GM12878 (cell line): ENCODE results near the gene DLK2. TPM values are rescaled to one million over a fixed set of nuclear protein-coding genes. Genes with fewer than 3 reads are reported as not detected.
"Not testable (repeated sequence)": the region's sequence is repeated elsewhere in the genome, so short reads cannot be mapped to it uniquely, and the experiment has no call there.

ENCODE experiments used
- ATAC-seq: fragments of 200-7000 bp; cut with Tn5 transposase; 3 replicates; pipeline ENCODE4 v1.9.1; 2020; ENCODE audit warnings: mild to moderate bottlenecking, moderate library complexity
- BruUV-seq: library from RNA; stranded (reverse); fragments of 400-500 nt; replicated peaks from 2 replicates; lab custom pipeline; 2021; lab: Mats Ljungman, UMichigan
- CTCF ChIA-PET: fragments of 300-600 bp; sonication (Branson Sonifier 250); formaldehyde crosslinking; extraction: SDS; loops from one replicate; lab custom pipeline; 2021; ENCODE audit warnings: inconsistent platforms; lab: Yijun Ruan, JAX
- POLR2A ChIA-PET: fragments of 350-600 bp; formaldehyde crosslinking; extraction: SDS; loops from one replicate; lab custom pipeline; 2021; ENCODE audit warnings: inconsistent platforms; lab: Charles Lee
- RAD21 ChIA-PET: fragments of 300-600 bp; sonication (Branson Sonifier 250); formaldehyde crosslinking; loops from one replicate; lab custom pipeline; 2023; ENCODE audit warnings: antibody characterized with exemption; ENCODE audit not compliant: unreplicated experiment; lab: Charles Lee
- SMC1A ChIA-PET: fragments of 300-600 bp; sonication (Branson Sonifier 250); formaldehyde crosslinking; loops from one replicate; lab custom pipeline; 2023; ENCODE audit not compliant: unreplicated experiment, uncharacterized antibody; lab: Charles Lee
- DNase-seq: peaks from one replicate; pipeline ENCODE4 v3.0.0-alpha.2; 2011; ENCODE audit warnings: low read depth, low spot score
- FAIRE-seq: peaks from 3 replicates; lab custom pipeline; 2011; peaks lifted over from hg19 to GRCh38; lab: Jason Lieb, UNC
- H2AFZ ChIP-seq: 2 replicates; pipeline ENCODE4 v1.6.0; 2011; ENCODE audit warnings: low read depth, low read length, control low read depth; ENCODE audit not compliant: control insufficient read depth
- H3K27ac ChIP-seq: 2 replicates; pipeline ENCODE4 v1.5.1; 2011; ENCODE audit warnings: control low read depth; ENCODE audit not compliant: control insufficient read depth, insufficient read depth
- H3K27me3 ChIP-seq, 2 experiments: replicated peaks in 1 of 2; 2 replicates each; pipeline versions ENCODE4 v1.6.0 to v1.6.1; 2011; ENCODE audit warnings: low read length in 1 of 2; ENCODE audit not compliant: control insufficient read depth in 2 of 2, insufficient read depth in 2 of 2
- H3K36me3 ChIP-seq, 2 experiments: 2 replicates each; pipeline ENCODE4 v1.5.1; 2011; ENCODE audit warnings: low read length in 1 of 2; ENCODE audit not compliant: control insufficient read depth in 2 of 2, insufficient read depth in 2 of 2
- H3K4me1 ChIP-seq: 2 replicates; pipeline ENCODE4 v1.6.1; 2011; ENCODE audit warnings: mild to moderate bottlenecking, low read length, moderate library complexity, mixed read lengths; ENCODE audit not compliant: control insufficient read depth, insufficient read depth
- H3K4me2 ChIP-seq: 2 replicates; pipeline ENCODE4 v1.6.0; 2011; ENCODE audit warnings: control low read depth; ENCODE audit not compliant: control insufficient read depth, insufficient read depth
- H3K4me3 ChIP-seq: fragments of 200-600 bp; sonication (generic); 2 replicates; pipeline ENCODE4 v1.5.1; 2016
- H3K79me2 ChIP-seq: 2 replicates; pipeline ENCODE4 v1.6.0; 2011; ENCODE audit warnings: low read length; ENCODE audit not compliant: control insufficient read depth, insufficient read depth
- H3K9ac ChIP-seq: 2 replicates; pipeline ENCODE4 v1.8.0; 2011; ENCODE audit warnings: low read length, control low read depth, mixed read lengths; ENCODE audit not compliant: control insufficient read depth, insufficient read depth
- H3K9me3 ChIP-seq: replicated peaks from 3 replicates; pipeline ENCODE4 v1.5.1; 2011; ENCODE audit warnings: mild to moderate bottlenecking, low read length; ENCODE audit not compliant: control insufficient read depth, insufficient read depth
- H4K20me1 ChIP-seq: 2 replicates; pipeline ENCODE4 v1.6.0; 2011; ENCODE audit not compliant: control insufficient read depth, insufficient read depth
- CREB1 ChIP-seq: IDR thresholded peaks from 2 replicates; pipeline ENCODE4 v1.6.1; 2012; ENCODE audit warnings: low read depth, mild to moderate bottlenecking, inconsistent platforms
- CTCF ChIP-seq, 3 experiments: IDR thresholded peaks in 2 of 3; conservative IDR thresholded peaks in 1 of 3; 2 replicates each; pipeline ENCODE4 v1.5.1; 2011; ENCODE audit warnings: low read depth in 3 of 3, low read length in 3 of 3, mild to moderate bottlenecking in 3 of 3, control low read depth in 2 of 3, moderate library complexity in 2 of 3, inconsistent platforms in 1 of 3, mixed read lengths in 1 of 3; ENCODE audit not compliant: control insufficient read depth in 2 of 3, insufficient read depth in 1 of 3; ENCODE audit errors: extremely low read depth in 1 of 3
- HDGF ChIP-seq: fragments of 450-650 bp; IDR thresholded peaks from 2 replicates; pipeline ENCODE4 v1.6.1; 2016; ENCODE audit warnings: antibody characterized with exemption
- NFIC ChIP-seq: IDR thresholded peaks from 2 replicates; pipeline ENCODE4 v1.6.1; 2012; ENCODE audit warnings: low read depth, mild to moderate bottlenecking, inconsistent platforms, low read length, moderate library complexity
- POLR2AphosphoS5 ChIP-seq: IDR thresholded peaks from 2 replicates; pipeline ENCODE4 v1.6.1; 2011; ENCODE audit warnings: mild to moderate bottlenecking, low read length, inconsistent platforms
- SMARCA5 ChIP-seq: fragments of 450-650 bp; IDR thresholded peaks from 2 replicates; pipeline ENCODE4 v1.6.1; 2017; ENCODE audit warnings: mild to moderate bottlenecking
- YY1 ChIP-seq: IDR thresholded peaks from 2 replicates; pipeline ENCODE4 v1.6.1; 2011; ENCODE audit warnings: low read depth, mild to moderate bottlenecking, low read length
- ZBTB33 ChIP-seq: fragments of 450-650 bp; IDR thresholded peaks from 2 replicates; pipeline ENCODE4 v1.6.1; 2017; ENCODE audit warnings: mild to moderate bottlenecking
- WGBS: methylation state at CpG from one replicate; pipeline ENCODE4 v1.1.6; 2016; ENCODE audit warnings: low lambda C conversion rate; ENCODE audit not compliant: insufficient replicate concordance, insufficient coverage; ENCODE audit errors: missing lambda C conversion rate; 5-methylcytosine and 5-hydroxymethylcytosine counted together
- in situ Hi-C: fragments of 300-500 bp; cut with MboI; formaldehyde crosslinking; loops from 9 replicates; pipeline ENCODE4 v1.14.3; 2018; ENCODE audit warnings: mixed read lengths
- intact Hi-C: fragments of 100-400 bp; cut with micrococcal nuclease; formaldehyde crosslinking; loops from one replicate; pipeline ENCODE4 v1.14.2; 2022; ENCODE audit not compliant: unreplicated experiment
- polyA plus RNA-seq, 11 experiments: library from polyadenylated mRNA; depleted of rRNA in 4 of 11; unstranded in 6 of 11; stranded (reverse) in 5 of 11; fragments of >200 nt; fragmentation: Nextera tagmentation in 4 of 11; fragmentation: Illumina TruSeq in 1 of 11; extraction: Ambion mirVana in 4 of 11; extraction: Trizol in 1 of 11; gene quantifications; 1 replicate in 1 of 11; 2 replicates in 10 of 11; pipeline versions ENCODE4 v1.2.1 to v1.2.3, GENCODE V29; 2011 to 2016; ENCODE audit warnings: inconsistent platforms in 2 of 11, missing spikeins in 2 of 11, low read depth in 1 of 11
- total RNA-seq, 4 experiments: library from RNA; depleted of rRNA in 3 of 4; stranded (reverse); fragments of >200 nt in 3 of 4; fragmentation: Illumina TruSeq in 1 of 4; extraction: Trizol in 1 of 4; gene quantifications; 2 replicates each; pipeline versions ENCODE4 v1.2.1 to v1.2.3, GENCODE V29; 2013 to 2021
- TF ChIP-seq, protein P1 (sequence below): IDR thresholded peaks from 2 replicates; pipeline ENCODE4 v1.6.1; 2011; ENCODE audit warnings: low read depth, low read length, improper control_type of control experiment, borderline replicate concordance

Gene DLK2
- total and polyA plus RNA-seq, 10 of the 15 experiments (the other 5 are each of a cell fraction or from before 2014, with no cell fraction given), result 0.03 to 0.55 (median 0.38) TPM; not detected in 4

GRCh38 chr6:43467265-43467664, 11.9 kb upstream of the DLK2 start:
- ATAC-seq, FAIRE-seq, intact Hi-C loops, H3K36me3 ChIP-seq, H3K4me3 ChIP-seq, BruUV-seq, DNase-seq, in situ Hi-C loops, H3K27me3 ChIP-seq, H3K79me2 ChIP-seq, CTCF ChIA-PET, H3K9me3 ChIP-seq, H4K20me1 ChIP-seq, H3K4me1 ChIP-seq, H3K4me2 ChIP-seq, H2AFZ ChIP-seq, H3K27ac ChIP-seq, H3K9ac ChIP-seq: not testable (repeated sequence)
- SMC1A ChIA-PET, result interaction anchor here (1.4 kb wide), 1 partner anchor 39 kb away, joined by 5 read pairs; no protein-coding TSS in a partner anchor
- POLR2A ChIA-PET, result interaction anchor here (0.5 kb wide), 1 partner anchor 160 kb away, joined by 6 read pairs; no protein-coding TSS in a partner anchor
- WGBS, result 21% methylated on average over 5 of the region's 5 CpGs
- RAD21 ChIA-PET, result interaction anchor here (1.0 kb wide), 1 partner anchor 11 kb away, joined by 3 read pairs; the partner anchor contains the start of gene DLK2

DNA sequence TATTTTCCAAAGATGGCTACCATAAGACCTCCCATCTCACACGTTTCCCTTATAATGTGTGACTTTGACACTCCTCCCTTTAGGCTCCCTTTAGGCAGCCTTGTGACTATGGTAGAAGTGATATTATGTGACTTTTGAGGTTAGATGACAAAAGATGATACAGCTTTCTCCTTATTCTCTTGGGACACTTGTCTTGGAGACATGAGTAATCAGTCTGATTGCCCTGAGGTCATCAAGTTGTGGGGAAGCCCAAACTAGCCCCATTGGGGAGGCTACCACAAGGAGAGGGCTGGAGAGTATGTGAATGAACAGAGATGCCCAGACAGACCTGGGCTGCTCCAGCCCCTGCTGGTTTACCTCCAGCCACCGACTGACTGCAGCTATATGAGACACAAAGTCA, 10.6 kb upstream of the DLK2 start:
- TF ChIP-seq NFIC (no peak), CTCF (IDR thresholded peaks at IDR 0.05 in 2 of 3, conservative IDR thresholded peaks at IDR 0.05 in 1 of 3; ENCODE audit: control insufficient read depth in 2 of 3, extremely low read depth in 1 of 3, insufficient read depth in 1 of 3, low read depth in 3 of 3, low read length in 3 of 3) (no peak), YY1 (no peak), CREB1 (no peak), SMARCA5 (no peak), POLR2AphosphoS5 (no peak), HDGF (no peak), ZBTB33 (no peak)
- TF ChIP-seq, protein P1, sequence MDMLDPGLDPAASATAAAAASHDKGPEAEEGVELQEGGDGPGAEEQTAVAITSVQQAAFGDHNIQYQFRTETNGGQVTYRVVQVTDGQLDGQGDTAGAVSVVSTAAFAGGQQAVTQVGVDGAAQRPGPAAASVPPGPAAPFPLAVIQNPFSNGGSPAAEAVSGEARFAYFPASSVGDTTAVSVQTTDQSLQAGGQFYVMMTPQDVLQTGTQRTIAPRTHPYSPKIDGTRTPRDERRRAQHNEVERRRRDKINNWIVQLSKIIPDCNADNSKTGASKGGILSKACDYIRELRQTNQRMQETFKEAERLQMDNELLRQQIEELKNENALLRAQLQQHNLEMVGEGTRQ, result no peak
- BruUV-seq, result no TSS peak
- 5% methylated on average over 2 of the region's 2 CpGs for WGBS
- no peak overlapping the region for H3K4me3 ChIP-seq
- H4K20me1 ChIP-seq, result no peaks in the 10 kb centered on the region
- H3K27ac ChIP-seq, result no peak overlapping the region
- RAD21 ChIA-PET, result interaction anchor here (0.6 kb wide), 1 partner anchor 117 kb away, joined by 3 read pairs; no protein-coding TSS in a partner anchor
- intact Hi-C loops, result no loop called here
- SMC1A ChIA-PET, result no interaction called here
- FAIRE-seq, result no peak
- no peaks in the 10 kb centered on the region for H3K79me2 ChIP-seq
- peak; percentile 46 for ATAC-seq
- H3K27me3 ChIP-seq, result no peaks in the 10 kb centered on the region; a peak in 1 of 4 replicates
- H3K9me3 ChIP-seq, result no peaks in the 10 kb centered on the region
- CTCF ChIA-PET, result no interaction called here
- POLR2A ChIA-PET, result interaction anchor here (1.0 to 1.3 kb wide), 2 partner anchors 11 to 14 kb away, joined by 3 read pairs; partner anchors contain the start of gene DLK2
- H2AFZ ChIP-seq, result no peak overlapping the region
- in situ Hi-C loops, result no loop called here
- no peaks in the 10 kb centered on the region for H3K36me3 ChIP-seq
- H3K9ac ChIP-seq, result no peak overlapping the region
- H3K4me2 ChIP-seq, result no peak overlapping the region
- H3K4me1 ChIP-seq, result no peaks in the 10 kb centered on the region
- no peak for DNase-seq
